GM19025 (cell line): Measurements from ENCODE around the gene RIC8B.

ENCODE experiments used
- ATAC-seq: cut with Tn5 transposase; IDR thresholded peaks from one replicate; pipeline ENCODE4 v1.9.1; 2021; ENCODE audit warnings: mild to moderate bottlenecking, low read depth, moderate library complexity; ENCODE audit not compliant: unreplicated experiment

The RIC8B gene

GRCh38 chr12:106863189-106863588 lies 88.7 kb downstream of the RIC8B start:
- no peak for ATAC-seq

GRCh38 chr12:106865683-106866082 lies 91.2 kb downstream of the RIC8B start:
- ATAC-seq: no peak

GRCh38 chr12:106866426-106867080 lies 92.1 kb downstream of the RIC8B start:
- no peak for ATAC-seq

DNA sequence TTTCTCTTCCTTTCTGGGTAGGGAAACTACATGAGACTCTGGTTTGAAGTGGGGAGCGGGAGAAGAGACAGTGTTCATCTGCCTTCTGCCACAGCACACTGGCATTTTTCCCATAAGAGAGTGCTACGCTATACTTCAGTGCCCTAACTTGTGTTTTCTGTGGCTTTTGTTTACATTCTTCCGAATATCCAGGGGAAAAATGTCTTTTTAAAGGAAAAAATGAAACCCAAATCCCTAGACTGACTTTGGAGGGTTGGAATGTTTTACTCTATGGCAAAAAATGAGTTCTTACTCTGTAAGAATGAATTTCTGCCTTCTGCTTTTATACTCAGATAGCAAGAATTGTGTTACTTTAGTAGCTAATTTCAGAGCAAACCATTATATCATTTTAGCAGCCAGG lies 93.2 kb downstream of the RIC8B start:
- ATAC-seq: no peak

DNA sequence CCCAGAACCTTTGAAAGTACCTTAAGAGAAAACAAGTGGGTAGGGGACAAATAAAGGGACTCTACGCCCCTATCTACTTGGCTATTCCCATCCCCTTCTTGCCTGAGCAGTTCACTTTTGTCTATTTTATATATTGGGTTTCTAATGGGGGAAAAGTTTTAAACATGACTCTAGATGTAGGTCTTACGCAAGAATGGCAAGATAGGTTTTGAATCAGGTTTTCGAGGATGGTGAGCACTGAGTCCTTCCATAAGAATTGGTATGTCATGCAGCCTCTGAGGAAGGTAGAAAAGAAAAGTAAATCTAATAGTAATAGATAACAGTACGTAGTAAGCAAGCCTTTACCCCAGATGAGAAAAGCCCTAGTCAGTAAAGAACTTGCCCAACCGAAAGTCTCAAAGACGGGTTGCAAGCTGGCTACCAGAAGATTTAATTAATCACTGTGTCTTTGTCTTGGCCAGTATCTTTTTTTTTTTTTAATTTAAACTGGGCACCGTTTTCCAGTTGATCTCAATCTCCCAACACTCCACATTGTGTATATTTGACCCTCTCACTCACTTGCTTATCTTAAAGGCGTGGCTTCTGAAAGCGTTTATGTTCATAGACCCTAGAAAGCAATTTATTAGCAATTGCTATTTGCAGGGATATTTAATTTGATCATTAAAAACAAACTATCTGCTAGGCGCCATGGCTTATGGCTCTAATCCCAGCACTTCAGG lies 94.7 kb downstream of the RIC8B start:
- ATAC-seq: no peak

DNA sequence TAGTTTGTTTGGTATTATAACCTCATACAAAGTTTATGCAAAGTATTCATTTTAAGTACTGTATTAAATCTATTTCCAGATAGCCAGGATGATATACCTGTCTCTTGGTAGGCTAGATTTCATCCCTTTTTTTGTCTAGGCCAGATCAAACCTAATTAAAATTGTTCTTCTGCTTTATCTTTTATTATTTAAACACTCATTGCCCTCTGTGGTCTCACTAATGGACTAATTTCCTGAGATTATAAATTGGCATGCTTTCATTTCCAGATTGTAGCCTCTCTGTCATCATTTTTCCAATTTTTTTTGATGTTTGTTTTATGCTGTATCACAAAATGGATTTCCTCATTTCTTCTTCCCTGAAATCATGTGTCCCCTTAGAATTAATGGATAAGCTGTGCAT lies 95.6 kb downstream of the RIC8B start:
- ATAC-seq: no peak

DNA sequence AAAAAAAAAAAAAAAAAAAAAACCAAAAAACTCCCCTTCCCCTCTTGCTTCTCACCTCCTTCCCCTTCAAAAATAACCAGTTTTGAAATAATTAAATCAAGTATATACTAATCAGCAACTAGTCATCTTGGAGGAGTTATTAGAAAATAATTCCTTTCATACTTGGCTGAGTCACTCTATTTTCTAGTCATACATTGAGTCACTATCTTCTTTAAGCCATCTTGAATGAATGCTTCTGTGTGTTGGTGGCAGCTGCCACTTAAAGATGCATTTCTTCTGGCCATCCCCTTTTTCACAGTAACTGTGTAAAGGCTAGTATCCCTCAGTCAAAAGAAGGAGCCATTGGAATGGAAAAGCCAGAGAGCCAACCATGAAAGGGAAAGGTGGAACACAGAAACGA lies 97.0 kb downstream of the RIC8B start:
- no peak for ATAC-seq

DNA sequence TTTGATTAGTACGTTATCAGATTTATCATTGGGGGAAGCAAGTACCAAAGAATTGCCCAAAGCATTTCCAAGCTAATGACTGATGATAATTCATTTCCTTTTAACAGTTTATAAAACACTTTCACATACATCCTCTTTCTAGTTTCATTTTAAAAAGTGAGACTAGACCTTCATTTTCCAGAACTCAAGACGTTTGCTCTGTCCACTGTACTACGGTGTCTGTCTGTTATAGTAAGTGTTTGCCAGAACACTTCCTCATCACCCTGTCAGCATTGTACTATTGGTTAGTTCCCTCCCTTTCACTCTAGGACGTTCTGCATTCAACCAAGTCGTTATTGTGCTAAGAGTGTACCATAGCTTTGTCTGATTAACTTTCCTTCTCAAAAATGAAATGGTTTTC lies 99.5 kb downstream of the RIC8B start:
- ATAC-seq: no peak

DNA sequence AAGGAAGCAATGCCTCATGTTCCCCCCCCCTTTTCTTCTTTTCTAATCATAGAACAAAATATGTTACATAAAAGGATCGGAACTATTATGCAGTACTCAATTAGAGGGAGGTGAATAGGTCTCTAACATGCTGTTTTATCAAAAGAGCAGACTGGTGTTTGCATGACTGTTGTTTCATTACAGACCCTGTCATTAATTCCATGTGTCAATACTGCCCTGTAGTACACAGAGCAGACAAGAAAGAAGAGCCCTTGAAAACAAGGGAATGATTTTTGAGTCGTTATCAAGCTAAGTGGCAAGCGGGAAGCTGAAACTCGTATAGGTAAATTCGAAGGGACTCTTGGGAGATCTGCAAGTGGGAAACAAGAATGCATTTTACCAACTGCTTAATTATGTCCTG lies 104.3 kb downstream of the RIC8B start:
- ATAC-seq: no peak

DNA sequence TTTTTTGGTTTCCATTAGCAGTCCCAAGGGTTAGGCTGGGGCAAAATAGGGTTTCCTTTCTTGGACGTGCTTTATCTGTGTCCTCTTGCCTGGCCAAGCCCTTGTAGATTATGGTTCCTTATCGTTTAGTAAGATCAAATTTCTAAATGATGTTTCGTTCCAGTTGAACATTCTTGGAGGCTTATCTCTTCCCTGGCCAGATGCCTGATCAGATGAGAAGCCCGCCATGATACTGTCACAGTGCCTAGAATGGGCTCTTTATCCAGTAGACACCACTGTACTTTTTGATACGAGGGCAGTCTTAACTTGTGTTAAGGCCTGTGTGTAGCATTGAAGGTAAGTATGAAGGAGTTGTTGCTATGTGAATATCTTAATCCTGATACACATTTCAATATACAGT lies 105.1 kb downstream of the RIC8B start:
- ATAC-seq: no peak

DNA sequence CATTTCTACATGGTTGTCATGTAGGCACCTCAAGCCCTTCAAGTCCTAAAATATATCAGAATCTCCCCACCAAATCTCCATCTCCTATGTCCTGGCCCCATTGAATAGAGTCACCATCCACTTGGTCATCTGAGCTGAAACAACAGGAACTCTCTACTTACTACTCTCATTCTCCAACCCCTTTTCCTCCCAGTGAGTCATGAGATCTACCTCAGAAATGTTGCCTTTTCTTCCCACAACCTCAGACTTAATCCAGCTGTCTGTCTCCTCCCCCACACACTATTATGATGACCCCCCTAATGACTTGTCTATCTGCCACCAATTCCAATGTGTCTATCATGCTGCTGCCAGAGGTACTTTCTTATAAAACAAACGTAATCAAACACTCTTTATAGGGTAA lies 108.9 kb downstream of the RIC8B start:
- ATAC-seq: no peak

DNA sequence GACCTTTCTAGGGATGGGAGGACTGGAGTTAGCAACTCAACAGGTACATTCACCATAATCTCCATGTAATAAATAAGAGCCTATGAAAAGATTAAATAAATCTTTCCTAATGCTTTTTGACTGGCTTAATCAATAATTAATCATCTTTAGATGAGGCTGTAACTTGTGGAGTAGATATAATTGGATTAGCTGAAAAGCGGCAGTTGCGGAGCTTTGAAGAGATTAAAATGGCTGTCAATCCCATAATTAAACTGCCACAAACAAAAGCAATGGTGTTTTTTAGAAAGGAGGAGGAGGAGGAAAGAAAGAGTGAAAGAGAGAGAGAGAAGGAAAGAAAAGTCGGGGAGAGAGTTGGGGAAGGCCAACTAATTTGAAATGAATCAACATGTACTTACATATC lies 110.5 kb downstream of the RIC8B start:
- no peak for ATAC-seq

DNA sequence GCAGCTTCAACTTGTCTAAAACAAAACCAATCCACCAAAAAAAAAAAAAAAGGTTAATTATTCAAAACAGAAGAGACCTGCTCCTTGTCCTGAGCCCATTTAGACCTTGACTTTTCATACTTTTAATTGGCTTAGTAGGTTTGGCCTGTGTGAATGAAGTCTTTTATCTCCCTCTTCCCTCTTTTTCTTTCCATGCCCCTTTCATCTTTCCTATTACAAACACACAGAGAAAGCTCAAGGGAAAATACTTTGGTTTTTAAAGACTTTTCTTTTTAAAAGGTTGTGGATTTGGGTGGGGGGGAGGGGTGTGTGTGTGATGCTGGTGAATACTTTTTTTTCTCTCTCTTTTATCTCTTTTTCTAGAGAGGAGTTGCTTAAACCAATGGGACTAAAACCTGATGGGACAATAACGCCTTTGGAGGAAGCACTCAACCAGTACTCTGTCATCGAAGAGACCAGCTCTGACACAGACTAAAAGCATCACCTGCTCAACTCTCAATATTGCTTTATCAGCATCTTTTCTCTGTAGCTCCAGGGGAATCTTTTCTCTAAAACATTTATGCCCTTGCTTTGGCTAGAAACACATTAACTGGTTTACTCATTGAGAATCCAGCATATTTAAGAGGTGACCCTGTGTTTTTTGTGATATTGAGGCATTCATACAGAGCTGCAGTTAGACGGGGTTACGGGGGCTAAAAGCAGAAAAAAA lies 111.2 kb downstream of the RIC8B start:
- no peak for ATAC-seq

DNA sequence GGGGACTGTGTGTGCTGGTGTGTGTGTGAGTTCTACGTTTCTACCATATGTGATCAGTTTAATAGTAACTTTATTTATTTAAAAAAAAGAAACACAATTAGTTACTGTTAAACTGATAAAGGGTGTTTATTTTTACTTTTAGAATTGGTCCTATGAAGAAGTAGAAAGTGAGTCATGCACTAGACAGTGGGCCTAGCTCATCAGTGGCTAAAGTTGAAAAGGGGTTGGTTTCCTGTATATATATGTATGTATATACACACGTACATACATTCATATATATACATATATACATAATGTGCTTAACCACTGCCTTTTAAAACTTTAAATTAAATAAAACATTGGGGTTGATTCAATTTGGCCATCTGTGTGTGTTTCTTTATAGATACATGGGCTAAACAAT lies 112.5 kb downstream of the RIC8B start:
- no peak for ATAC-seq

GRCh38 chr12:106888348-106888970 lies 114.0 kb downstream of the RIC8B start:
- no peak for ATAC-seq

GRCh38 chr12:106889326-106889725 lies 114.8 kb downstream of the RIC8B start:
- ATAC-seq: no peak

GRCh38 chr12:106889950-106890626 lies 115.6 kb downstream of the RIC8B start:
- ATAC-seq: no peak

- no peak for ATAC-seq
Measured at GRCh38 chr12:106892075-106892474, 117.6 kb downstream of the RIC8B start.

DNA sequence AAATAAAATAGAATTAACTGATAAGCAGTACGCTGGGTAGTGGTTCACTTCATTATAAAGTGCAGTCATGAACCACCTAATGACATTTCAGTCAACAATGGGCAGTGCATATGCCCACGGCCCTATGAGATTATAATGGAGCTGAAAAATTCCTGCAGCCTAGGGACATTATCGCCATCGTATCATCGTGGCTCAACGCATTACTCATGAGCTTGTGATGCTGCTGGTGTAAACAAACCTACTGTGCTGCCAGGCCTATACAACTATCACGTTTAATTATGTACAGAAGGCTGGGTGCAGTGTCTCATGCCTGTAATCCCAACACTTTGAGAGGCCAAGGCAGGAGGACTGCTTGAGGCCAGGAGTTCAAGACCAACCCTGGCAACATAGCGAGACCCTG lies 119.0 kb downstream of the RIC8B start:
- no peak for ATAC-seq

DNA sequence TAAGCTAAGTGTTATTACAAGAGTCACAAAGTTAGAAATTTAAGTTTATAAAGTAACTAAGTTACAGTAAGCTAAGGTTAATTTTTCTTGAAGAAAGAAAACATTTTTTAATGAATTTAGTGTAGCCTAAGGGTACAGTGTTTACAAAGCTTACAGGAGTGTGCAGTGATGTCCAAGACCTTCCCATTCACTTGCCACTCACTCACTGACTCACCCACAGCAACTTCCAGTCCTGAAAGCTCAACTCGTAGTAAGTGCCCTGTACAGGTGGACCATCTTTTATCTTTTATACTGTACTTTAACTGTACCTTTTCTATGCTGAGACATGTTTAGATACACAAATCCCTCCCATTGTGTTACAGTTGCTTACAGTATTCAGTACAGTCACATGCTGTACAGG lies 120.3 kb downstream of the RIC8B start:
- ATAC-seq: no peak

DNA sequence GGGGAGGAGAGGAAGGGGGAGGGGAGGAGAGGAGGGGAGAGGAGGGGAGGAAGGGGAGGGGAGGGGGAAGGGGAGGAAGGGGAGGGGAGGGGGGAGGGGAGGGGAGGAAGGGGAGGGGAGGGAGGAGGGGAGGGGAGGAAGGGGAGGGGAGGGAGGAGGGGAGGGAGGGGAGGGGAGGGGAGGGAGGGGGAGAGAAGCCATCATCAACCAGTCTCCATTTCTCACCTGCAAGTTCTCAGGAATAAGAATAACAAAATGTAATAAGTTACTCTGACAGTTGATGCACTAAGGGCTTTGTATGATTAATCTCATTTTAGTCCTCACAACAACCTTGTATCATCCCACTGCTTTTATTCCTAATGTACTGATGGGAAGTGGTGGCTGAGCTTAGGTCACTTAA lies 122.1 kb downstream of the RIC8B start:
- ATAC-seq: no peak
